Measurements from ENCODE around the gene DIO3.

- TF ChIP-seq CTCF (IDR thresholded peaks at IDR 0.05) (no peak), EZH2 (IDR thresholded peaks at IDR 0.05; ENCODE audit: borderline replicate concordance, insufficient read depth, low read depth, low read length, poor library complexity, severe bottlenecking) (no peak)
Measured at GRCh38 chr14:101556566-101557320, 4.6 kb upstream of the DIO3 start.
